K562 (cell line): ENCODE results near the gene VGF. TPM values are rescaled to one million over a fixed set of nuclear protein-coding genes. Genes with fewer than 3 reads are reported as not detected.

Experiments used
- JUND ChIP-seq, 2 experiments: IDR thresholded peaks; 2 replicates in 1 of 2; 3 replicates in 1 of 2; pipeline ENCODE4 v1.6.1; 2011; ENCODE audit warnings: borderline replicate concordance in 2 of 2, low read depth in 2 of 2, low read length in 2 of 2, improper control_type of control experiment in 1 of 2, missing biosample characterization in 1 of 2, missing genetic modification characterization in 1 of 2, missing genetic modification reagents in 1 of 2
- MLLT1 ChIP-seq, 2 experiments: fragments of 450-650 bp; IDR thresholded peaks; 2 replicates each; pipeline ENCODE4 v1.6.1; 2016
- REST ChIP-seq, 2 experiments: fragments of 450-650 bp; formaldehyde crosslinking in 1 of 2; IDR thresholded peaks; 2 replicates each; pipeline versions ENCODE4 v1.4.0 to v1.6.1; 2014 to 2020; ENCODE audit warnings: mild to moderate bottlenecking in 2 of 2, borderline replicate concordance in 1 of 2, low read depth in 1 of 2
- polyA plus RNA-seq, 8 experiments: library from polyadenylated mRNA; depleted of rRNA in 4 of 8; stranded (reverse) in 5 of 8; unstranded in 3 of 8; fragments of >200 nt; fragmentation: Nextera tagmentation in 2 of 8; fragmentation: Illumina TruSeq in 1 of 8; extraction: Ambion mirVana in 2 of 8; extraction: Trizol in 1 of 8; gene quantifications; 2 replicates each; pipeline versions ENCODE4 v1.2.1 to v1.2.3, GENCODE V29; 2011 to 2014; ENCODE audit warnings: inconsistent platforms in 1 of 8, missing spikeins in 1 of 8
- total RNA-seq, 7 experiments: library from RNA; depleted of rRNA in 6 of 7; stranded (reverse); fragments of >200 nt in 6 of 7; fragmentation: Illumina TruSeq in 2 of 7; extraction: Trizol in 2 of 7; gene quantifications; 2 replicates each; pipeline versions ENCODE4 v1.2.1 to v1.2.3, GENCODE V29; 2011 to 2021; ENCODE audit warnings: low replicate concordance in 1 of 7

VGF gene
- total and polyA plus RNA-seq, 9 of the 15 experiments (the other 6 are each of a cell fraction or from before 2014, with no cell fraction given) = 0.03 to 5.7 (median 0.34) TPM

GRCh38 chr7:101169110-101169837 is 3.9 kb upstream of the VGF start (continued):
- TF ChIP-seq REST (IDR thresholded peaks at IDR 0.05; ENCODE audit: borderline replicate concordance) (peak; percentile 20; the same call in 1 of the 2 replicates), REST (CRISPR knock-in tag; IDR thresholded peaks at IDR 0.05; ENCODE audit: low read depth) (no peak), JUND (IDR thresholded peaks at IDR 0.05; ENCODE audit: borderline replicate concordance, low read depth, low read length) (peak; percentile 96), JUND (tag; IDR thresholded peaks at IDR 0.05; ENCODE audit: borderline replicate concordance, low read depth, low read length) (peak; percentile 84), MLLT1 (IDR thresholded peaks at IDR 0.05) (peak; percentile 74 to 75; a peak in 2 of 4 replicates)
